Activated CD8-positive, alpha-beta memory T cell treated with anti-CD3 and anti-CD28 coated beads, Interleukin-2, amount 50 U/mL, for 1 hour (primary cell): ENCODE measurements around the gene PRDM2.

Experiments used
- DNase-seq: peaks from one replicate; pipeline ENCODE4 v3.0.0-alpha.2; 2020; ENCODE audit errors: extremely low read depth

Gene PRDM2

DNA sequence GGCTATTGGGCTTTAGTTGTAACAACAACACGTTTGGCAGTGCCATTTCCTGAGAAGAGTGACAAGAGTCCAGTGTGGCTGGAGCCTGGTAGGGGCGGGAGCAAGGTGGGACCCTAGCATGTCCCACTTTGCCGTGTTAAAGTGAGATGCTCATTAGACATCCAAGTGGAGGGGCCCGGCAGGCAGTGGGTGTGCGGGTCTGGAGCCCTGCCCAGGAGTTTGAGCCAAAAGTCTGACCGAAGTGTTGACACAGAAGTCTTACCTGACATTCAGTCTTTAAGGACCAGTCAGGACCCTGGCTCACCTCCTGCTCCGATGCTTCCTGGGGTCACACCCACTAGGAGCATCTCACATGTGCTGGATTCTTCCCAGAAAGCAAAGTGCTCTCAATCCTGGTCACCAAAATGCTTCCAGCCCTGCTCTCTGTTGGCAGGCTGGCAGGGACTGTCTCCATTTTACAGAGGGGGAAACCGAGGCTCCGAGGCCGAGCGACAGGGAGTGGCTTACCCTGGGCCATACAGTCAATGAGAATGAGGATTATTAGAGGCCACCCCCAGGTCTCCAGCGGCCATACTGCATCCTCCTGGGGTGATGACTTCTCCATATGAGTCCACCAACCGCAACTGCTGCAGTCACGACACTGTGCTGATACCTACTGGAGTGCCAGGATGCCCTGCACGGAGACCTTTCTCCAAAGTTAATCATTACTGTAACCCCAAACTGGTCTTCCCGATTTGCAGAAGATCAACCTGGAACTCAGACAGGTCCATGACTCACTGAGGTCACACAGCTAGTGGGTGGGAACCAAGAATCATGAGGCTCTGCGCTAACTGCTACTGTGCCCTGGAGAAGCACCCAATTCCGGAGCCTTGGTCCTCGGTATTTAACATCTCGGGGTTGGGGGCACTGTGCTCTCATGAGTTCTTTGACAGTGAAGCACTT lies 112.7 kb downstream of the PRDM2 start:
- no peak for DNase-seq

DNA sequence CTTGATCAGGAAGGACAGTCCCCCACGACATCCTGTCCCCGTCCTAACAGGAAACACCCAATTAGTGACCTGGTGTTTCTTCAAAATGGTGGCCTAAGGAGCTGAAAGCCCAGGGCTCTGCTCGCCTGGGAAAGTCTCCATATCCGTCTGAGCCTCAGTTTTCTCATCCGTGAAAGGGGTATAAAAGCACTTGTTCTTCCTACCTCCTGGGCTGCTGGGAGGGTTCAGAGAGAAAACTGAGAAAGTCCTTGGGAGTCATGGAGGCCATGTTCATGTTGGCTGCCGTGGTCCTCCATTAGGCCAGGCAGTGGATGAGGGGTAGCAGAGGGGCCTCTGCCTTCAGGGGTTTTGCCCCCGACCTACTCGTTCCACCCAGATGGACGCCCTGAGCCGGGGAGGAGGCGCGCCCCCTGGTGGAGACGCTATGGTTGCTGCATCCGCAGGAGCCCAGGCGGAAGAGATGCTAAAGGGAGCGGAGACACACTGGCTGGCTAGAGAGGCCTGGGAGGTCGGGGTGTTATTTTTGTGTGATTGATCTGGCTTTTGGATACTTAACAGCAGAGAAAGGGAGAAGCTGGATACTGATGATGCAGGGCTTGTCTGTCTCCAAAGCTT lies 113.5 kb downstream of the PRDM2 start:
- no peak for DNase-seq

DNA sequence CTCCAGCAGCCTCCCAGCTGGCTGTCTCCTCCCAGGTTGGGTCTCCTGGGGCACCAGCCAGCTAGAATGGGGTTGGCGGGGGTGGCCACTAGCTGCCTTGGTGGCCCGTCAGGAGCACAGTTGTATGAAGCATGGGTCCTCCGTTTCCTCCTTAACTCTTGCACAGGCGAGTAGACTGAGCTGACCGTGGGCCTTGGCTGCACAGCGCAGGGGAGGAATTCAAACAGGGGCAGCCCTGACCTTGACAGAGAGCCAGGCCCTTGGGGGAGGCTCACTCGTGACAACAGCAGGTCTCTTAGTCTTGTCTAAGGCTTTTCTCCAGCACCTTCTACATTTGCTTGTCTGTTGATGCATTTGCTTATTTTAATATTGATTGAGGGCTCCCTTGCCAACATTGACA lies 114.1 kb downstream of the PRDM2 start:
- DNase-seq, result no peak

DNA sequence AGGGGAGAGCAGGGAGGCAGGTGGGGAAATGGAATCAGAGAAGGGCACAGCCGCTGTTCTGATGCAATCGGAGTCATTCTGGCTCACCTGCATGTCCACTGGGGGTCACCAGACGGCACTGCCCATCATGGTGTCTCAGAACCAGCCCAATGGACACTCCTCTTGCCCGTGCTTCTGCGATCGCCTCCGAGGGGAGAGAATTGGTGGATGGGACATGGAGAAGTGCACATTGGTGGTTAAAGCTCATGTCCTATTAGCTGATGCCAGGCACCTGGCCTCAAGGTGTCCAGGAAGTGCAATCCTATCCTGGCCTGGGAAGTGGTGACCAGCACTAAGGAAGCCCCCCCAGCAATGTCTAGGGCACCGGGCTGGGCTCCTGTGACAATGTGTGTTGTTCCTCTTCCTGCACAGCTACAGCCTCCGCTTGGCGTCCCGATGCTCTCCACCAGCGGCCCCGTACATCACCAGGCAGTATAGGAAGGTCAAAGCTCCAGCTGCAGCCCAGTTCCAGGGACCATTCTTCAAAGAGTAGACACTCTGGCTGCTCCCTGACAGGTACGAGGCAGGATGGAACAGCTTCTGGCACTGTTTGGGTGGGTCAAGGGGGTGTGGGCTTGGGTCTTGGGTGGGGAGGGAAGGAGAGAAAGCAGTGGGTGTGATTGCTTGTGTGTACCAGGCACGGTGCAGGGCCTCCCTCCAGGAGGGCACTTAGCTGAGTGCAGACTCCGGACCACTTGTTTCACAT lies 116.2 kb downstream of the PRDM2 start:
- no peak for DNase-seq

GRCh38 chr1:13817906-13818305 lies 117.9 kb downstream of the PRDM2 start:
- no peak for DNase-seq

GRCh38 chr1:13818926-13819325 lies 118.9 kb downstream of the PRDM2 start:
- DNase-seq, result no peak

DNA sequence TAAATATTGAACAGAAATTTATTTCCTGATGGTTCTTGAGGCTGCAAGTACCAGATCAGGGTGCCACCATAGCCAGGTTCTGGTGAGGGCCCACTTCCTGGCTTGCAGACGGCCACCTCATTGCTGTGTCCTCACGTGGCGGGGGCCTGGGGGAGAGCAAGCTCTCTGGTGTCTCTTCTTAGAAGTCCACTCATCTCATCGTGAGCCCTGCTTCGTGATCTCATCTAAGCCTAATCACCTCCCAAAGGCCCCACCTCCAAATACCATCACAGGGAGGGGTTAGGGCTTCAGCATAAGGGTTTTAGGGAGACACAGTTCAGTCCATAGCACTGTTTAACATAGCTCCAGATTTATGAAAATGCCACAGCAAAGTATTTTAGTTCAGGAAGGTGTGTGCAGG lies 119.7 kb downstream of the PRDM2 start:
- DNase-seq, result no peak

GRCh38 chr1:13820055-13820454 lies 120.1 kb downstream of the PRDM2 start:
- no peak for DNase-seq

- no peak for DNase-seq
Measured at GRCh38 chr1:13820456-13820855, 120.5 kb downstream of the PRDM2 start.

DNA sequence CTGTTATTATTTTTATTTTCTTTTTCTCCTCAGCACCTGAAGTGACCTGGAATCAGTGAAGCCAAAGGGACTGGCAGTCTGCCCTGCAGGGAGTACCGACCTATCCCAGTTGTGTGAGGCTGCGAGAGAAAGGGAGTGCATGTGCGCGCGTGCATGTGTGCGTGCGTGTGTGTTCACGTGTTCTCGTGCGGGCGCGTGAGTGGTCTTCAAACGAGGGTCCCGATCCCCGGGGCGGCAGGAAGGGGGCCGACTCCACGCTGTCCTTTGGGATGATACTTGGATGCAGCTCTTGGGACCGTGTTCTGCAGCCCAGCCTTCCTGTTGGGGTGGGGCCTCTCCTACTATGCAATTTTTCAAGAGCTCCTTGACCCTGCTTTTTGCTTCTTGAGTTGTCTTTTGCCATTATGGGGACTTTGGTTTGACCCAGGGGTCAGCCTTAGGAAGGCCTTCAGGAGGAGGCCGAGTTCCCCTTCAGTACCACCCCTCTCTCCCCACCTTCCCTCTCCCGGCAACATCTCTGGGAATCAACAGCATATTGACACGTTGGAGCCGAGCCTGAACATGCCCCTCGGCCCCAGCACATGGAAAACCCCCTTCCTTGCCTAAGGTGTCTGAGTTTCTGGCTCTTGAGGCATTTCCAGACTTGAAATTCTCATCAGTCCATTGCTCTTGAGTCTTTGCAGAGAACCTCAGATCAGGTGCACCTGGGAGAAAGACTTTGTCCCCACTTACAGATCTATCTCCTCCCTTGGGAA lies 123.3 kb downstream of the PRDM2 start:
- no peak for DNase-seq

DNA sequence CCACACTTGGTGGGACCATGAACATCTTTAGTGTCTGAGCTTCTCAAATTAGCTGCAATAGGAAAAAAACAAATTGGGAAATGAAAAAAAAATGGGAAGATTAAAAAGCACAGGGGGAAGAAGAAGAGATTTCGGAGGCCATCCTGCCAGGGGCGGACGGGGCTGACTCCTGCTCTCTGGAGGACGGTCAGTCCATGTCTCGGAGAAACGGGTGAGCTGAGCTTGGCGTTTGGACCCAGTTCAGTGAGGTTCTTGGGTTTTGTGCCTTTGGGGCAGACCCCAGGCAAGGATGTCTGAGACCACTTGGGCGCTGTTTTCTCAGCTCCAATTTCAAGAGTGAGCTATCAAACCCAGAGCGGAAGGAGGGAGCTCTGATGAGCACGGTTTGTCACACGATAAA lies 123.9 kb downstream of the PRDM2 start:
- DNase-seq, result no peak

GRCh38 chr1:13824626-13825025 lies 124.6 kb downstream of the PRDM2 start:
- DNase-seq, result no peak

DNA sequence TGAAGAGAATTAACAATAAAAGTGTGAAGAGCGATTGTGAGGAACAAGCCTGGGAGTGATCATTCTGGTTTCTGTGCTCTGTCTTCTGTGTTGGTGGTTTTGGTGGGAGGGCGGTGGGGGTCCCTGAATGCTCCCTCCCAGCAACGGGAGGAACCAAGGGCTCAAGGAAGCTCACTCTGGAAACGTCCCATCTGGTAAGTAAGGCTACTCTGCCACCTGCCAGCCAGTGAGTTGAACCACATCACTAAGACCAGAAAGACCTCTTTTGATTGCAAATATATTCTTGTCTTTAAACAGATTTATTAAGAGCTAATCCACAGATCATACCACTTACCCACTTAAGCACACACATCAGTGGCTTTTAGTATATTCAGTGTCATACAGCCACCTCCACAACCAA lies 125.0 kb downstream of the PRDM2 start:
- no peak for DNase-seq

- no peak for DNase-seq
Measured at GRCh38 chr1:13826009-13826408, 126.0 kb downstream of the PRDM2 start.

- DNase-seq, result no peak
Measured at GRCh38 chr1:13826591-13826990, 126.6 kb downstream of the PRDM2 start.

DNA sequence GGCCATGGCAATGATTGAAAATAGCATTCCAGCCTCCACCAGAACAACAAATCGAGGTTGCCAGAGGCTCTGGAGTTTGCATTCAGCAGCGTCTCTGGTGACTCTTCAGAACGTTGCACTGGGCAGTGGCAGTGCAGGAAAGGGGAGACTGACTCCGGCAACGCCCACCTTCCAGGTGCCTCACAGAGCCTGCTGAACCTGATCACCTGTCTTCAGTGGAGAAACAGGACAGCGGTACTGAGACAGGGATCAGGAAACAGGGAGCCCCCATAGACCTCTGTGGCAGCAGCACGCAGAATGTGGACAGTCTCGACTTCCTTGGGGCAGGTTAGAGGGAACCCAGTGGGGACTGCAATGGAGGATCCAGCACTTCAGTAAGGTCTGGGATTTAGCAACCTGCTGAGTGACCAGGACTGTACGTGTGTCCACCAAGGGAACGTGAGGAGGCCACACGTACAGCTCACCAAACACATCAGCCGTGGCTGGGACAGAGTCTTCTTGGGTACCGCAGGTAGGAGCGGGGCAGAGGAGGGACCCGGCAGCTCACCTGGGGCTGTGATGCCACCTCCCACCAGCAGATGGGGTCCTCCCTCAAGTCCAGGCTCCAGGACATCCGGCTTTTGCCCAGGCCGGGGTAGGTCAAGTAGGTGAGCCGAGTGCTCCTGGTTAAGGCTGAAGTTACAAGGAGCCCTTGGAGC lies 128.6 kb downstream of the PRDM2 start:
- DNase-seq, result no peak

- no peak for DNase-seq
Measured at GRCh38 chr1:13829152-13829769, 129.3 kb downstream of the PRDM2 start.

DNA sequence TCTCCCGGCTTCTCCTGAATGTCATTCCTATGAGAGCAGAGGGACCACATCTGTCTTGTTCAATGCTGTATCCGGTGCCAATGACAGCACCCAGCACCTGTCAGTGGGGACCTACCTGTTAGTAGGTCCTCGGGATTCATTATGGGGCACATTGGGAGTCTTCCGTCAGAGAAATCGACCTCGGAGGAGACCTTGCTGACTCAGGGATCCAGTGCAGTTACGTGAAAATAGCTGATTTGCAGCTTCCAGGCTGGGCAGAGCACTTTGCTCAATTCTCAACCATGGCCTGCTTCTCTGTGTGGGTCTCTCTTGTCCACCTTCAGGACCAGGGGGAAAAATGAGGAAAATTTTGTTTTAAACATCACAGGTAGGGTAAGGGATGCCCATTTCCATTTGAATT lies 130.2 kb downstream of the PRDM2 start:
- no peak for DNase-seq

- DNase-seq, result no peak
Measured at GRCh38 chr1:13830616-13831280, 130.8 kb downstream of the PRDM2 start.

DNA sequence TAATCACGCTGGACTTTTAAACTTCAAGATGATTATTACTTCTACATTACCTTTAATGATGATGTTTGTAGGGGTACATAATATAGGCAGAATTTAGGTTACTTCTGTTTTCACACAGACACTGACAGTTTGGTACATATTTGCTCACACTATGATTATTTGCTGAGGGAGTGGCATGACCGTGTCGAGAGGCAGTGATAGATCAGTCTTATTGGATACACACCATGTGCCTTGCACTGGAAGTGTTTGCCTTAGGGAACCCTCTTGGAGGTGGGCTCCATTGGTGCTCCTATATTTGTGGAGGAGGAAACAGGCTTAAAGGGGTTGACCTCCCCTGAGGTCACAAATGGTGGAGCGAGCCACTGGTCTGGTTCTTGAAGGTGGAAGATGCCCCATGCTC lies 132.1 kb downstream of the PRDM2 start:
- DNase-seq, result no peak
